ENCODE results near the gene SLC16A6. TPM values are rescaled to one million over a fixed set of nuclear protein-coding genes. Genes with fewer than 3 reads are reported as not detected.
"Not testable (repeated sequence)": the region's sequence is repeated elsewhere in the genome, so short reads cannot be mapped to it uniquely, and the experiment has no call there.

The SLC16A6 gene
- total RNA-seq, 1 experiment from 2014 or later = not detected

DNA sequence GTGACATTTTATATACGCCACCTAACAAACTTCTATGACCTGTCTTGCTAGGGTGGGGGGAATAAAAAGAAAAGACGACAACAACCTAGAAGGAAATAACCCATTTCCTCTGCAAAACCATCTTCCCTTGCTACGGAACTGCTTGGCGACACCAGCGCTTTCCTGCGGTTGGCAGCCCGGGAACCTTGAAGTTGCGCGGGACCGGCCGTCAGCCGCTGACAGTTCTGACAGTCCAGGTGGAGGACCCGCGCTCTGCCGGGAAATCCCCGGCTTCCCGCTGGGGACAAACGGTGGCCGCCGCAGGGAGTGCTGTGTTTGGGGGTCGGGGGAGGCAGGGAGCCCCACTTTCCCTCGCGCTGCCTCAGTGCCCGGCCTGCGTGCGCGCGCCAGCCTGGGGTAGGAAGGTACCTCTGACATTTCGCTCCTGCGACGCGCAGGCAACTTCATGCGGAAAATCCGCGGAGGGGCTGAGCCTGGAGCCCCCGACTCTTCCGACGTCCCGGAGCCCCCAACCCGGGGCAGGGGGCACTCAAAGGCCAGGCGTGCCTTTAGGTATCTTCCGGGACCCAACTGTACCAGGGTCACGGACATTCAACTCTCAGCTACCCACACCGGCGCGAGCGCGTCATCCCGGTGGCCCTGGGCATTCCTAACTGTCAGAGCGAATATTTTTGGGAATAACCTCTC lies 516 bp downstream of the SLC16A6 start:
- peak; percentile 31 for DNase-seq (ENCODE audit: low spot score)

DNA sequence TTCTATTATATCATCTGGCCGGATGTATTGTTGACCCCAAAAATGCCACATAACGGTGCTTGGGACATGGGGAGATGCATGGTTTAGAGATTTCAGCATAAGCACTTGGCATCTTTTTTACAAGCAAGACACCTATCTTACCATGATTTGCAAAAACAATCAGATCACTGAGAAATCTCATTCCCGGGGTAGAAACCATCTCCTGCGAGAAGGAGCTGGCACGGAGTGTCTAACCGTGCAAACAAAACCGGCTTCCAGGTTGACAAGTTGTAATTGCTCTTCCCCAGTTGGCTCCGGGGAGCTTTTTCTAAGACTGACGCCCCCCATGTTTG lies 1.0 kb downstream of the SLC16A6 start:
- no peak for DNase-seq (ENCODE audit: low spot score)

DNA sequence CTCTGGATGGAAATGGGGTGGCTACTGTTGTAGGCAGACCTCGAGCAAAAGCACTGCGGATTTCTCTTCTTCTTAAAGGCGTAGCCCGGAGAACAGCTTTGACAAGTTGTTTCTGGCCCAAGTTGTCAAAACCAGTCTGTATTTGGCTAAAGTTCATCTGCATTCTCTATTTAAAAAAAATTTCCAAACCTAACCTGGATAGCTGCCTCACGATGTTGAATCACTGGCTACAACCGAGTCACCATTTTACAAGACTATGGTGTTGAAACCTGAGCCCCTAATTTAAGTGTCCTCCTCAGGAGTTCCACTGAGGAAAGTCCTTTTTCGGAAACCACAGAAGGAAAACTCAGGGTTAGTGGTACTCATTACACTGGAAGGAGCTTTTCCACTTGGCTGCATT lies 1.5 kb downstream of the SLC16A6 start:
- DNase-seq (ENCODE audit: low spot score) = no peak

GRCh38 chr17:68288804-68289203 lies 2.1 kb downstream of the SLC16A6 start:
- no peak for DNase-seq (ENCODE audit: low spot score)

DNA sequence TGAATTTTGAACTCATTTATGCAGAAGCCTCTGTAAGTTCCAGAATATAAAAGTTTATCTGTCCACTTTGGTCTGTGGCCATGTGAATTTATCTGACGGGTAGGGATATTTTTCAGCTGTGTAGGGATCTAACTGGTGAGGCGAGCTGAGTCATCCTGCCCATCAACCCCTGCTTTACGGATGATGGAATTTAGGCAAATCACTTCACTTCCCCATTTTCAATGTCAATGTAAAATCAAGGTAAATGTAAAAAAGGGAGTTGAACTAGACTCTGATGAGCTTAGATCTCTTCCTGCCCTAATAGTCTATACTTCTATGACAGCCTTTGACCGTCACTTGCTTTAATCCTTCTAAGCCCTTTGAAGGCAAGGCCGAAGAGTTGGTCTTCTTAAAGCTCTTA lies 2.6 kb downstream of the SLC16A6 start:
- DNase-seq (ENCODE audit: low spot score) = no peak

DNA sequence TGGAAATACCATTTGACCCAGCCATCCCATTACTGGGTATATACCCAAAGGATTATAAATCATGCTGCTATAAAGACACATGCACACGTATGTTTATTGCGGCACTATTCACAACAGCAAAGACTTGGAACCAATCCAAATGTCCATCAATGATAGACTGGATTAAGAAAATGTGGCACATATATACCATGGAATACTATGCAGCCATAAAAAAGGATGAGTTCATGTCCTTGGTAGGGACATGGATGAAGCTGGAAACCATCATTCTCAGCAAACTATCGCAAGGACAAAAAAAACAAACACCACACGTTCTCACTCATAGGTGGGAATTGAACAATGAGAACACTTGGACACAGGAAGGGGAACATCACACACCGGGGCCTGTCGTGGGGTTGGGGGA lies 9.0 kb downstream of the SLC16A6 start:
- DNase-seq (ENCODE audit: low spot score) = not testable (repeated sequence)

- no peak for DNase-seq (ENCODE audit: low spot score)
Observed at GRCh38 chr17:68277807-68278206, 13.1 kb downstream of the SLC16A6 start.

- DNase-seq (ENCODE audit: low spot score) = not testable (repeated sequence)
Observed at GRCh38 chr17:68276339-68276738, 14.6 kb downstream of the SLC16A6 start.

GRCh38 chr17:68273722-68274121 lies 17.2 kb downstream of the SLC16A6 start:
- DNase-seq (ENCODE audit: low spot score) = no peak

DNA sequence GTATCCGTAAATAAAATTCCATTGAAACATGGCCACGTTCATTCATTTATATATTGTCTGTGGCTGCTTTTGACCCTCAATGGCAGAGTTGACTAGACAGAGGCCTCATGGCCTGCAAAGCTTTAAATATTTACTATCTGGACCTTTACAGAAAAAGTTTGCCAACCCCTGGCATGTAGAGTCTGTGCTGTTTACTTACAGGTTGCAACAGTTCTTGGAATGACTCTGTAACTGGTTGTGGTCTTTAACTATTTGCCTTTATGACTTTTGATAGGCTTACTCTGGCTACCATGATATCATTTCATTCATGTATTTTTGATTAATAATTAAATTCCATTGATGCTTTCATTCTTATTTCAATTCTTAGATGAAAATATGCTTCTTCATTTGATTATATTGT lies 25.1 kb downstream of the SLC16A6 start:
- not testable (repeated sequence) for DNase-seq (ENCODE audit: low spot score)

GRCh38 chr17:68263101-68263681 lies 27.7 kb downstream of the SLC16A6 start:
- peak; percentile 37 for DNase-seq (ENCODE audit: low spot score)

GRCh38 chr17:68262467-68262866 lies 28.5 kb downstream of the SLC16A6 start:
- DNase-seq (ENCODE audit: low spot score) = not testable (repeated sequence)

- DNase-seq (ENCODE audit: low spot score) = no peak
Observed at GRCh38 chr17:68260051-68260762, 30.7 kb downstream of the SLC16A6 start.

- DNase-seq (ENCODE audit: low spot score) = peak; percentile 34
Observed at GRCh38 chr17:68259648-68259951, 31.3 kb downstream of the SLC16A6 start.

DNA sequence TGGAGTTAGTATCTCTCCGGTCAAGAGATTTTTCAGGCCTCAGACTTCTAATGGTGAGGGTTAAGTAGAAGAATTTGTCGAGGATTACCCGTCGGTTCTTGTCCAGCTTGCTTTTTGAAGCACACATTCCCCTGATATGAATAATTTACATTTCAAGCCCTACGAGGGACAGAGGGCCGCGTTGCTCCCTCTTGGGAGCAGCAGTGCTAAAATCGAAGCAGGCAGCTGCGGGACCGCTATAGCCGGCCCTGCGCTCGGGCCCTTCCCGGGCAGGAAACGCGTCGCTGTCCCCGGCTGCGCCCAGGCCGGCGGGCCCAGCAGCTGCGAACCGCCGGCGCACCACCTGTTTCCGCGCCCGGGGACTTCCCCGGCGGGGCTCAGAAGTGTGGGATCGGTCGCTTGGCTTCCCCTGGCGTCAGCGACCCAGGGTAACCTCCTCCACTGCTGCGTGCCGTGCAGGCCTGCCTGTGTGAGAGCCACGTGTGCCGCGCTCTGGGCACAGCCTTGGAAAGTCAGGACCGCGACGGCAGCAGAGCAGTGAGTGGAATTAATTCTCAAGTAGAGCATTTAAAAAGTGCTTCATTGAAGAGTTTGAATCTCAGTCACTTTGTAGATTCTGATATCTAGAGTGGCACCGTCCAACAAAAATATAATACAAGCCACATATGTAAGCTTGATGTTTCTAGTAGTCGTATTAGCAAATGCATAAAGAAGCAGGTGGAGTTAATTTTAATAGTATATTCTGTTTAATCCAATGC lies 31.9 kb downstream of the SLC16A6 start:
- peak; percentile 38 for DNase-seq (ENCODE audit: low spot score)

DNA sequence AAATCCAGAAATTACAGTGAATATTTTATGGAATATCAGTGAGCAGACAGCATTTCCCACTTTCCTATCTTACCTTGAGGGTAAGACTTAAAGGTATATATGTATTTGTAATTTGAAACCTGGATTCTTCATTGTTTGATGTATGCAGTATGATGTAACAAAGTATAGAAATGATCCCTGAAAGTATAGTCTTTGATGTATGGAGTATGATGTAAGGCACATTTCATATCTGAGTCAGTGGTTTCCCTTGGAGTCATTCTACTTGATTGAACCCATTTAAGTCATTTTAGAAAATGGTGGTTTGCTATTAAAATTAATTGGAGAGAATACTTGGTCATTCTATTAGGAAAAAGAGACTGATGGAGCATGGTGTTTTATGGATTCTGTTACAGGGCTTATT lies 33.0 kb downstream of the SLC16A6 start:
- no peak for DNase-seq (ENCODE audit: low spot score)

DNA sequence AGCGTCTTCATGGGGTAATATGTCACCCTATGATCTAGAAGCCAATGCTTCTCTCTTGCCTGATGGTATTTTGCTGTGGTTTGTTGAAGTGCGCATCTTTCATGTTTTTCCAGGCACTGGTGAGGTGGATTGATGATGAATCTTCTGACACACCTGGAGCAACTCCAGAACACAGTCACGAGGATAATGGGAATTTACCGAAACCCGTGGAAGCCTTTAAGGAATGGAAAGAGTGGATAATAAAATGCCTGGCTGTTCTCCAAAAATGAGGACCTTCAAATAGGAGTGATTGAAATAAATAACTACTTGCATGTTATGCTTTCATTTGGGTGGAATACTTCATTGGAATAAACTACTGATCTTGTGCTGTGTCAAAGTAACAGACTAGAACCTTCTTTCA lies 34.2 kb downstream of the SLC16A6 start:
- DNase-seq (ENCODE audit: low spot score) = not testable (repeated sequence)

- DNase-seq (ENCODE audit: low spot score) = no peak
Observed at GRCh38 chr17:68255731-68256538, 35.0 kb downstream of the SLC16A6 start.

DNA sequence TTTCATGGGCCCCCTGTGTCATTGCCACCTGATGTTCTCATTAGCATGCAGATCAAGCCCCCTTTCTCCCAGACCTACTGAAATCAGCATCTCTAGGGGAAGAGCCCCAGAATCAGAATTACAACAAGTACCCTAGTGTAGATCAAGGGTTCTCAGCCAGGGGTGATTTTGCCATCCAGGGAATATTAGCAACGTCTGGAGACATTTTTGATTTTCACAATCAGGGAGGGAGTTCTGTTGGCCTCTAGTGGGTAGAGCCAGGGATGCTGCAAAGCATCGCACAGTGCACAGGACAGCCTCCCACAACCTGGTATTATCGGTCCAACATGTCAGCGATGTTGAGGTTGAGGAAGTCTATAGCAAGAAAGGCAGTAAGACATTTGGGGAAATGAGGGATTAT lies 35.8 kb downstream of the SLC16A6 start:
- no peak for DNase-seq (ENCODE audit: low spot score)

- DNase-seq (ENCODE audit: low spot score) = not testable (repeated sequence)
Observed at GRCh38 chr17:68253426-68253825, 37.5 kb downstream of the SLC16A6 start.

GRCh38 chr17:68249354-68249765 lies 41.6 kb downstream of the SLC16A6 start:
- DNase-seq (ENCODE audit: low spot score) = no peak

GRCh38 chr17:68248891-68249290 lies 42.0 kb downstream of the SLC16A6 start:
- DNase-seq (ENCODE audit: low spot score) = no peak

All from HT-29 (cell line).